Embryonic facial prominence (tissue), 1 donor: ENCODE measurements around the gene ULK3.
A peak's percentile ranks its signal among the peaks of the same experiment; 100 is the strongest.
"Not testable (repeated sequence)": the region's sequence is repeated elsewhere in the genome, so short reads cannot be mapped to it uniquely, and the experiment has no call there.

Source experiments
- DNase-seq: peaks from one replicate; pipeline ENCODE4 v3.0.0-alpha.2; 2016; ENCODE audit errors: extremely low spot score

Gene ULK3

GRCh38 chr15:74842581-74843444 is at the start of gene ULK3:
ULK3 (minus strand) TSS chr15:74843156; CDS start chr15:74843105, 51 bp downstream.
- peak; percentile 71 for DNase-seq

GRCh38 chr15:74892313-74892712 is 49.4 kb upstream of the ULK3 start:
- no peak for DNase-seq

- no peak for DNase-seq
Measured at GRCh38 chr15:74891469-74891868, 48.5 kb upstream of the ULK3 start.

- no peak for DNase-seq
Measured at GRCh38 chr15:74890665-74890960, 47.7 kb upstream of the ULK3 start.

DNA sequence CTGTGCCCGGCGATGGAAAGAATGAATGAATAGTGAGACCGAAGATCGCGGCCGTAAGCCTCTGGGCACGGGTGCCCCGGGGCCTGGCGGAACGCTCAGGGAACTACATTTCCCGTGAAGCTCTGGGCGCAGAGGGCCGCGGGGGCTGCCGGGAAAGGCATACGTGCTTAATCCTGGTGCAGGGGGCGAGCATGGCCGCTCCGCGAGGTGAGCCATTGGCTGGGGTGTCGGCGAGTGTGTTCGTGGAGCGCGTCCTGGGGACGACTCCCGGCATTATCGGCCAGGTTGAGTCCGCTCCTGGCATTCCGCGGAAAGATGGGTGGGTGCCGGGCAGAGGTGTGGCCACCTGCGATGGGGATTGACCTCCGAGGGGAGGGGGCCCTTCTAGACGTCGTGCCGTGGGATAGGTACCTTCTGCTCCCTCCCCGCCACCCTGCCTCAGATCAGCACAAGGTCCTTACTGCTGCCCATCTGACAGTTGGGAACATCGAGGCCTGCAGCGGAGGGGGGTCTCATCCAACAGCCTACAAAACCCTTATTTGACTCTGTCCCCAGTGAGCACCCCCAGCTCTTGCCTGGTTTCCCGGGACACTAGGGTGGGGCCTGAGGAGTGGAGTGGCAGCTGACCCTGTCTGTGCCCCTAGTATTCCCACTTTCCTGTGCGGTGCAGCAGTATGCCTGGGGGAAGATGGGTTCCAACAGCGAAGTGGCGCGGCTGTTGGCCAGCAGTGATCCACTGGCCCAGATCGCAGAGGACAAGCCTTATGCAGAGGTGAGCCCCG is 47.1 kb upstream of the ULK3 start, which contains the start of gene MPI:
TSS of gene MPI (plus strand) at position 160 of the 782 bp plus-strand sequence. CDS start at position 192, 32 bp downstream.
- DNase-seq = peak; percentile 60

- no peak for DNase-seq
Measured at GRCh38 chr15:74889390-74889882, 46.5 kb upstream of the ULK3 start.

DNA sequence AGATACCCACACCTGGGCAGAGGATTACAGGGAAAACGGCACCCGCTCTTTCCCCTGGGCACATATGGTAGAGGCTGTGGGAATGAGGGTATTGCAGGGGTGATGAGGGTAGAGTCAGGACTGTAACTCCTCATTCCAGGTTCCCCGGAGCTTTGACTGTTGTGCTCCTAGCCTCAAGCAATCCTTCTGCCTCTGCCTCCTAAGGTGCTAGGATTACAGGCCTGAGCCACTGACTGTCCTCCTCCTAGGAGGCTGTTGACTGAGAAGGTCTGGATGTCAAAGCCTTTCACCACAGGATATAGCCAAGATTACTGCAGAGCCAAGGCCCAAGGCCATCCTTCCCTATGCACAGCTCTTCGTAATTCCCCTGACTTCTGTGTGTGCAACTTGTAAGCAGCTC is 45.8 kb upstream of the ULK3 start:
- no peak for DNase-seq

DNA sequence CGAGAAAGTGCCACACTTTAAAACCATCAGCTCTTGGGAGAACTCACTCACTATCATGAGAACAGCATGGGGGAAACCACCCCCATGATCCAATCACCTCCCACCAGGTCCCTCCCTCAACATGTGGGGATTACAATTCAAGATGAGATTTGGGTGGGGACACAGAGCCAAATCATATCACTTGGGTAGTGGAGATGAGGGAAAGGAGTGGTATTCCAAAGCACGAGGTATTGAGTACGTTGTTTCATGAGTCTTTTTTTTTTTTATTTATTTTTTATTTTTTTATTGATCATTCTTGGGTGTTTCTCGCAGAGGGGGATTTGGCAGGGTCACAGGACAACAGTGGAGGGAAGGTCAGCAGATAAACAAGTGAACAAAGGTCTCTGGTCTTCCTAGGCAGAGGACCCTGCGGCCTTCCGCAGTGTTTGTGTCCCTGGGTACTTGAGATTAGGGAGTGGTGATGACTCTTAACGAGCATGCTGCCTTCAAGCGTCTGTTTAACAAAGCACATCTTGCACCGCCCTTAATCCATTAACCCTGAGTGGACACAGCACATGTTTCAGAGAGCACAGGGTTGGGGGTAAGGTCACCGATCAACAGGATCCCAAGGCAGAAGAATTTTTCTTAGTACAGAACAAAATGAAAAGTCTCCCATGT is 44.7 kb upstream of the ULK3 start:
- DNase-seq = not testable (repeated sequence)

DNA sequence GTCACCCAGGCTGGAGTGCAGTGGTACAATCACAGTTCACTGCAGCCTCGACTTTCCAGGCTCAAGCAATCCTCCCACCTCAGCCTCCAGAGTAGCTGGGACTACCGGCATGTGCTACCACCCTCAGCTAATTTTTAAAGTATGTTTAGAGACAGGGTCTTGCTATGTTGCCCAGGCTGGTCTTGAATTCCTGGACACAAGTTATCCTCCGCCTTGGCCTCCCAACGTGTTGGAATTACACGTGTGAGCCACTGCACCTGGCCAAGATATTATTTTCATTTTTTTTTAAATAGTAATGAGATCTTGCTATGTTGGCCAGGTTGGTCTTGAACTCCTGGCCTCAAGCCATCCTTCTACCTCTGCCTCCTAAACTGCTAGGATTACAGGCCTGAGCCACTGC is 42.5 kb upstream of the ULK3 start:
- DNase-seq = no peak

- no peak for DNase-seq
Measured at GRCh38 chr15:74884428-74885223, 41.7 kb upstream of the ULK3 start.

DNA sequence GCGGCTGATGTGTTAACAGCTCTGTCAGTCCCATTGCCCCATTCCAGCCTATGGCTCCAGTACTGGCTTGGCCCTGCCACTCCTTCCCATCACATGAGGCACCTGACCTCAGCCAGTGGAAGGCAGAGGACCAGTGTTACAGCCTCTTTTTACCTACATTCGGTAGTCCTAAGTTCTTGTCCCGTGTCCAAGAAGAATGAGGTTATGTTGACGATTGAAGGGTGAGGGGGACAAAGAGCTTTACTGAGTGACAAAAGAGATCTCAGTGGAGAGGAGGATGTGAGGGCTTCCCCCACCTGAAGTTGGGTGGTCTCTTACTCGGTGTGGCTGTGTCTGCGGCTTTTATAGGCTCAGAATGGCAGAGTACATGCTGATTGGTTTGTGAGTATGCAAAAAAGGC is 39.6 kb upstream of the ULK3 start:
- DNase-seq = no peak

DNA sequence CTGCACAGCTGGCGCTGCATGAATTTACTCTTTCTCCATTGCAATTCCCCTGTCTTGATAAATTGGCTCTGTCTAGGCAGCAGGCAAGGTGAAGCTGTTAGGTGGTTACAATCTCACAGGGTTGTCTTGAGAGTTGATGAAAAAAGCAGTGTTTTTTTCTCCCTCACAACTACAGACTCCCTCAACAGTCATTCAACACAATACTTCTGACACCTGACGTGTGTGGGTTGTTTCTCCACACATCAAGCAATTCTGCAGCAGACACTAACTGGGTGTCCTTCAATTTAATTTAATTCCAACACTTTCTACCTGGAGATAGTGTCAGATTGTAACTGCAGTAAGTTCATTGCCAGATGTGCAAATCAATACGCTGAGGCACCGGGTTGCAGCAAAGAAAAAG is 35.3 kb upstream of the ULK3 start:
- no peak for DNase-seq

- DNase-seq = no peak
Measured at GRCh38 chr15:74873756-74874424, 30.9 kb upstream of the ULK3 start.

GRCh38 chr15:74873036-74873755 is 30.2 kb upstream of the ULK3 start, which contains the start of gene SCAMP2:
SCAMP2 (minus strand) TSS chr15:74873365; CDS start chr15:74873255, 110 bp downstream.
- peak; percentile 92 for DNase-seq

DNA sequence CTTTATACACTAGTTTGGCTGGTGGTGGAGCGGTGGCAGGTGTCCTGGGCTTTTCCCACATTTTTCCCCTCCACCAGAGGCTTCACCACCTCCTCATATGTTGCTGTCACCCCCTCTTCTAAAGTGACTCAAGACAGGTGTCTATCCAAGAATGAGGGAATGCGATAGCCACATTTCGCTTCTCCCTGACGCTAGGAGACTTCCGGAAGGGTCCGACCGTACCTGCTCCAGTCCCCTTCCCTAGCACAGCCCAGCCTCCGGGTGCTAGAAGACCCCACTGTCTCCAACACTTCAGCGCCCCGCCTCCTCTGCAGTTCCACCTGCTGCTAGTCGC is 29.7 kb upstream of the ULK3 start:
- no peak for DNase-seq

DNA sequence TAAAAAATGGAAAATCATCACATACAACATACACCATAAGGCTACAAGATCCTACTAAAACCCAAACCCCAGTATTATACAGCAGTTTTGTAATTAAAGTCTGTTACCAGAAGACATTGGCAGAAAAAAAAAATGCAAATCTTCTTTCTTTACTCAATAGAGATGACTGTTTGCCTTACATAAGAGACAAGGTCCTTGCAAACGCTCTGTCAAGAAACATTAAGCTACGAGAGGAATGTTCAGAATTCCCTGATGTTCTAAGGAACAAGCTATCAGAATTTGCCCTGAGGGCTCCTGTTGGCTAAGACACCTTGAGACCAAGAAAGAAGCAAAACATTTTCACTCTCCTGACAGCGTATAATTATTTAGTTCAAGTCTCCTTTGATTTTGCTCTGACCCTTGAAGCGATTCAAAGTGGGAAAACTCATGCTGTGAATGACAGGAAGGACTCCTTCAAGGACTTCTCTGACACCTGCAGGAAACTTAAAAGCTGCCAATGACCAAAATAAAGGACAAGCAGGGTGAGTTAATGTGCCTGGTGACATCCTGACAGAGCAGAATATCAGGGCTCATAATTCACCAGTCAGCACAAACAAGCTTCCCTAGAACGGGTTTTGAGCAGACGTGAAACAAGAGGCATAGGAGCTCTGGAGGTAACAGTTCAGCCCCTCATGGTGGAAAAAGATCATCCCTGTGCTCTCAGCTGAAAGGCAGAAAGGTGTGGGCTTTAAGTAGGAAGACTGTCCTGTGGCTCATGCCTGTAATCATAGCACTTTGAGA is 27.7 kb upstream of the ULK3 start:
- DNase-seq = no peak

- no peak for DNase-seq
Measured at GRCh38 chr15:74869726-74870407, 26.9 kb upstream of the ULK3 start.

DNA sequence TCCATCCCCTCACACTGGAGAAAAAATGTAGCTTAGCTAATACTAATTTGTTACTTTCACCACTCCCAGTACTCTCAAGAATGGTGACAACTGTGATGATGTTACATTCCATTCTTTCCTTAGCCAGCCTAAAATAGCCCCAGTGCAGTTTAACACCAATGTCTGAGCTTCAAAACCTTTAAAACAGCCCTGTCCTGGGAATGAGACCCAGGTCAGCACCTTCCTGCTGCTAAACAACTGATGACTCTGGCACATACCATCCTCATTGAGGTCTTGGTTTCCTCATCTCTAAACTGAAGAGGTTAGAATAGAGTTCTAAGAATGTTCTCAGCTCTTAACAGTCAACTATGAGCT is 26.4 kb upstream of the ULK3 start:
- no peak for DNase-seq

GRCh38 chr15:74868059-74868458 is 25.1 kb upstream of the ULK3 start:
- DNase-seq = no peak
